T-helper 2 cell treated with Interferon-gamma antibody and Interleukin-4, amounts not matched to agents 5 μg/mL and 100 μg/mL, for 36 hours (primary cell): Measurements from ENCODE around the gene DNAH10.

ENCODE experiments used
- DNase-seq: peaks from one replicate; pipeline ENCODE4 v3.0.0; 2021; ENCODE audit warnings: low spot score
- H3K27ac Mint-ChIP-seq: one replicate; pipeline ENCODE4 v1.8.0; 2021; ENCODE audit warnings: mild to moderate bottlenecking, mixed read lengths
- H3K27me3 Mint-ChIP-seq: one replicate; pipeline ENCODE4 v1.8.0; 2021; ENCODE audit warnings: low read depth, mixed read lengths
- H3K36me3 Mint-ChIP-seq: one replicate; pipeline ENCODE4 v1.8.0; 2021; ENCODE audit warnings: low read depth, mixed read lengths
- H3K4me1 Mint-ChIP-seq: one replicate; pipeline ENCODE4 v1.8.0; 2021; ENCODE audit warnings: low read depth, mixed read lengths
- H3K4me3 Mint-ChIP-seq: one replicate; pipeline ENCODE4 v1.8.0; 2022; ENCODE audit warnings: mild to moderate bottlenecking, moderate library complexity, mixed read lengths
- H3K9me3 Mint-ChIP-seq: one replicate; pipeline ENCODE4 v1.8.0; 2021; ENCODE audit warnings: mixed read lengths

The DNAH10 gene

GRCh38 chr12:123849517-123849916 is 87.4 kb downstream of the DNAH10 start:
- Mint-ChIP-seq H3K36me3 (no peaks in the 10 kb centered on the region), H3K4me1 (no peaks in the 10 kb centered on the region), H3K4me3 (no peak overlapping the region), H3K9me3 (no peaks in the 10 kb centered on the region), H3K27me3 (peaks cover 6% of the 10 kb centered on the region), H3K27ac (no peak overlapping the region)
- no peak for DNase-seq

- Mint-ChIP-seq H3K36me3 (no peaks in the 10 kb centered on the region), H3K4me3 (no peak overlapping the region), H3K27me3 (peaks cover 8% of the 10 kb centered on the region), H3K9me3 (no peaks in the 10 kb centered on the region), H3K27ac (no peak overlapping the region), H3K4me1 (no peaks in the 10 kb centered on the region)
- DNase-seq = no peak
Observed at GRCh38 chr12:123850246-123851134, 88.4 kb downstream of the DNAH10 start.

GRCh38 chr12:123853396-123854070 is 91.4 kb downstream of the DNAH10 start:
- Mint-ChIP-seq H3K27ac (no peak overlapping the region), H3K4me3 (no peak overlapping the region), H3K9me3 (no peaks in the 10 kb centered on the region), H3K36me3 (no peaks in the 10 kb centered on the region), H3K27me3 (peaks cover 8% of the 10 kb centered on the region), H3K4me1 (no peaks in the 10 kb centered on the region)
- DNase-seq = no peak

DNA sequence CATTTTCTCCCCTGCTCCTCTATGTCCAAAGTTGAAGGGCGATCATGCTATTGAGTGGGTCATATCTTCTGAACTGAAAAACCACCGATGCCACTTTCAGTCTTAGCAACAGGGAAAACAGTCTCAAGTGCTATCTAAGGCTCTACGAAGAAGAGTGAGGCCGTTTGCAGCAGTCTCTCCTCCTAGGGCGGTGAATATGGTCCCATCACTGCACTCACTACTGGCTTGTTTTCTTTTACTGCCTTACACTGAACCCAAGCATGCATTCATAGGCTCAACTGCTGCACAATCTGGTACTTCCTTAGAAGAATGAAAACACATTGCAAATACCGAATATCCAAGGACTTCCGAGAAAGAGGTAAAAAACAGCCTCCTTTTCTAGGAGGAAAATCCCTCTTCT is 92.1 kb downstream of the DNAH10 start:
- DNase-seq = no peak
- H3K4me3 Mint-ChIP-seq = no peak overlapping the region
- H3K9me3 Mint-ChIP-seq = no peaks in the 10 kb centered on the region
- H3K4me1 Mint-ChIP-seq = no peaks in the 10 kb centered on the region
- no peaks in the 10 kb centered on the region for H3K36me3 Mint-ChIP-seq
- peaks cover 8% of the 10 kb centered on the region for H3K27me3 Mint-ChIP-seq
- H3K27ac Mint-ChIP-seq = no peak overlapping the region

DNA sequence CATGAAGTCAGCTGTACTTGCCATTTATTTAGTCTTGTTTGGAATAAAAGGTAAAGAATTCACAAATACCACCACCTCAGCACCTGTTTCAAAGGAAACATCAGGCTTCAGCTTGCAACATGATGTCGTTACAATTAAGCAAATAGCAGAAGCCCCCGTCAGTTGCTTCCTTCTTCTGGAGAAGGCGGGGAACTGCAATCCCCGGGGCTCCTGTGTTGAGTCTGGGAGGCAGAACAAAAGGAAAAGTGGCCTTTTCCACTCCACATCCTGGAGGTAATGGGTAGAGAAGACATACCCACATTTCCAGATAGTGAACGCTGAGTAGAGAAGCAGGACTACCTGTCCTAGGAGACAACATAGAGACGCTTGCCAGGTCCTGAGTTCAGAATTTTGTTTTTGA is 92.8 kb downstream of the DNAH10 start:
- Mint-ChIP-seq H3K27me3 (peaks cover 8% of the 10 kb centered on the region), H3K27ac (no peak overlapping the region), H3K9me3 (no peaks in the 10 kb centered on the region), H3K36me3 (no peaks in the 10 kb centered on the region), H3K4me1 (no peaks in the 10 kb centered on the region), H3K4me3 (no peak overlapping the region)
- no peak for DNase-seq

GRCh38 chr12:123856681-123857080 is 94.6 kb downstream of the DNAH10 start:
- H3K27me3 Mint-ChIP-seq = peaks cover 8% of the 10 kb centered on the region
- H3K4me1 Mint-ChIP-seq = no peaks in the 10 kb centered on the region
- no peaks in the 10 kb centered on the region for H3K9me3 Mint-ChIP-seq
- no peak overlapping the region for H3K27ac Mint-ChIP-seq
- no peak overlapping the region for H3K4me3 Mint-ChIP-seq
- no peak for DNase-seq
- no peaks in the 10 kb centered on the region for H3K36me3 Mint-ChIP-seq

DNA sequence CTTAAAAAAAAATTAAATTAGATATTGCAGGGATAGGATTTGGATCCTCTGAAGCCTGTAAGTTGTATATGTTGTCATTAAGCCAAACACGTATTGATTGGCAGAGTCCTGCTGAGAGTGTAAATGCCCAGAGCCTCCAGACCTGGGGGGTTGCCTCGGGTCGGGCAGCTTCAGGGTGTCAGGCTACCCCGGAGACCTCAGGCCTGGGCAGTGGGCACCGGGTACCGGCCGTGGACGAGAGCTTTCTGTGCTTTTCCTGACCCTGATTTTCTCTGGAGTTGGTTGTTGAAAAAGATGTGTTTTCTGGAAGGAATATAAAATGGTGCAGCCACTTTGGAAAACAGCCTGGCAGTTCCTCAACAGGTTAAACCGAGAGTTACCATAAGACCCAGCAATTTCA is 96.1 kb downstream of the DNAH10 start:
- no peak for DNase-seq
- Mint-ChIP-seq H3K36me3 (no peaks in the 10 kb centered on the region), H3K27ac (no peak overlapping the region), H3K4me3 (no peak overlapping the region), H3K27me3 (peaks cover 4% of the 10 kb centered on the region), H3K4me1 (no peaks in the 10 kb centered on the region), H3K9me3 (no peaks in the 10 kb centered on the region)

DNA sequence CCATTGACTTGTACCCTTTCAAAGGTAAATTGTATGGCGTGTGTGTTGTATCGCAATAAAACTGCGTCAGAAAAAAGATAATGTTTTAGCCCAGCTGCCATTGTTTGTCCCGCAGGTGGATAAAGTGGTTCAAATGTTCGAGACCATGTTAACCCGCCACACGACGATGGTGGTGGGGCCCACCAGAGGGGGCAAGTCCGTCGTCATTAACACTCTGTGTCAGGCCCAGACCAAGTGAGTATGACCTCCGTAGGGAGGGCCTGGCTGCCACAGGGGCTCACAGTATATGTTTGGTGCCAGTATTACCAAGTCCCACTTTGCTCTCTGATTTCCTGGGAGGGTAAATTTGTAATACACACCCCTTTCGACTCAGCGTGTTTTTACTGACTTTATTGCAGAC is 96.9 kb downstream of the DNAH10 start:
- Mint-ChIP-seq H3K9me3 (no peaks in the 10 kb centered on the region), H3K4me3 (no peak overlapping the region), H3K27me3 (peaks cover 4% of the 10 kb centered on the region), H3K36me3 (no peaks in the 10 kb centered on the region), H3K27ac (no peak overlapping the region), H3K4me1 (no peaks in the 10 kb centered on the region)
- DNase-seq = no peak

DNA sequence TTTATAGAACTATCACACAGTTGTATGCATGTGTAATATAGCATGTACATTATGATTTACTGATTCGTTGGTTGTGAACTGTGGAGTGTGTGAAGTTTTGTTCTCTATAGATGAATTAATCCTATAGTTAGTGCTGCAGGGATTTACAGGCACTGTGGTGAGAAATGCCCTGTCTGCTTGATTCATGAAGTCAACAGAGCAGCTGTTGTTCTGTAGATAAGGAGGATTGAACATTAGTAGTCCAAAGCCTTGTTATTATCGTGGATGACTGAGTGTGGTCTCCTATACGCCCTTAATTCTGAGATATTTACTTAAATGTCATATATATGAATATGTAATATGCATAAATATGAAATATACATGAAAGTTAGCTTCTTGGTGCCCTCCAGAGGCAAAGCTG is 98.3 kb downstream of the DNAH10 start:
- no peaks in the 10 kb centered on the region for H3K27me3 Mint-ChIP-seq
- no peaks in the 10 kb centered on the region for H3K4me1 Mint-ChIP-seq
- no peak overlapping the region for H3K27ac Mint-ChIP-seq
- H3K9me3 Mint-ChIP-seq = no peaks in the 10 kb centered on the region
- no peaks in the 10 kb centered on the region for H3K36me3 Mint-ChIP-seq
- no peak for DNase-seq
- H3K4me3 Mint-ChIP-seq = no peak overlapping the region

- no peaks in the 10 kb centered on the region for H3K27me3 Mint-ChIP-seq
- no peaks in the 10 kb centered on the region for H3K4me1 Mint-ChIP-seq
- DNase-seq = no peak
- H3K4me3 Mint-ChIP-seq = no peak overlapping the region
- no peaks in the 10 kb centered on the region for H3K9me3 Mint-ChIP-seq
- H3K36me3 Mint-ChIP-seq = no peaks in the 10 kb centered on the region
- H3K27ac Mint-ChIP-seq = no peak overlapping the region
Observed at GRCh38 chr12:123861392-123861791, 99.3 kb downstream of the DNAH10 start.

DNA sequence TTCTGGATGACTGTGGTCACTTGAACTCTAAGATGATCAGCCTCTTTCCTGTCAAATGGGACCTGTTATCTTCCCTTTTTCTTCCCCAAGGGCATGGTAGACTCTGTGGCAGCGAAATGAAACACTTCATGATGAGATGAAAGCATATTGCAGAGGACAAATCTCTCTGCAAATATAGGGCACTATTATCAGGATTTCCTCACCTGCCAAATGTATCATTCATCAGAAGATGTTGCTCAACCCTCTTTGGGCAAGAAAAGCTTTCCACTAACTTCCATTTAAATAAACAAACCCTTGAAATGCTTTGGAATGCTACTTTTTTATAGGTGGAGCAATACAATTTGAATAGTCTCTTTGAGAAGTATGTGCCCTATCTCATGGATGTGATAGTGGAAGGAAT is 105.0 kb downstream of the DNAH10 start:
- H3K36me3 Mint-ChIP-seq = no peaks in the 10 kb centered on the region
- H3K4me1 Mint-ChIP-seq = no peaks in the 10 kb centered on the region
- DNase-seq = no peak
- H3K27ac Mint-ChIP-seq = no peak overlapping the region
- H3K9me3 Mint-ChIP-seq = no peaks in the 10 kb centered on the region
- peaks cover 2% of the 10 kb centered on the region for H3K27me3 Mint-ChIP-seq
- no peak overlapping the region for H3K4me3 Mint-ChIP-seq

DNA sequence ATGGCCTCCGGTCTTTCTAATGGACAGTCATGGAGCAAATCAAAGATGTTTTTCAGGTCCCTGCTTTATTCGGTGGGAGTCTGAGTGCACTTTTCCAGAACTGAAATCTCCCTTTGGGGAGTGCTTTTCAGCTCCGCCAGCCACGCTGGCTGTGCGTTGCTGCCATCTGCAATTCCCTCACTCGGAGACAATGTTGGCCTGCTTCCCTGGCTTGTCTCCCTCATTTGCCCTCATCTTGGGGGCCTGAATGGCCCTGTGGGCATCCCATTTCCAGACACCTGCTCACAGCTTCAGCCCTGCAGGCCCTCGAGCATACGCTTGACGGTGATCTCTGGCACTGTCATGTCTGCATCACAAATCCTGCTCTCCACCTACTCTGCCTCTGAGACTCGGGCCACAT is 106.7 kb downstream of the DNAH10 start:
- H3K27ac Mint-ChIP-seq = no peak overlapping the region
- no peaks in the 10 kb centered on the region for H3K9me3 Mint-ChIP-seq
- DNase-seq = no peak
- no peaks in the 10 kb centered on the region for H3K36me3 Mint-ChIP-seq
- peaks cover 2% of the 10 kb centered on the region for H3K27me3 Mint-ChIP-seq
- no peaks in the 10 kb centered on the region for H3K4me1 Mint-ChIP-seq
- H3K4me3 Mint-ChIP-seq = no peak overlapping the region

GRCh38 chr12:123873793-123874192 is 111.7 kb downstream of the DNAH10 start:
- Mint-ChIP-seq H3K4me3 (no peak overlapping the region), H3K36me3 (no peaks in the 10 kb centered on the region), H3K4me1 (no peaks in the 10 kb centered on the region), H3K9me3 (no peaks in the 10 kb centered on the region), H3K27me3 (peaks cover 2% of the 10 kb centered on the region), H3K27ac (no peak overlapping the region)
- no peak for DNase-seq

DNA sequence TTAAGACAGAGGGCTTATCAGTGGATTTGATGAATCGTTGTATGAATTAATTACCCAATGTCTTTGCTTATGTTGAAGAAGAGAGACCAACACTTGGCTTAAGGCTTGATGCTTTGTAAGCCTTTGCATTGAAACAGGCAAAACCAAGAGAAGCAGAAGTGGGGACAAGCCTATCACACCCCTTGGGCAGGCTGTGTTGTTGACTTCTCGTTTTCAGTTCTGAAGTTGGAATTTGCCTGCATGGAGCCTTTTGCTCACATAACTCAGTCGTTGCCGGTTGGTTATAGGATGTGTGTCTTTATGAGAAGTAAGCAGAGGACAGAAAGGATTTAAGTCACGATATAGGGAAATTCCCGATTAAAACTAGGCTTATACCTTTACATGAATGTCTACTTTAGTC is 115.9 kb downstream of the DNAH10 start:
- Mint-ChIP-seq H3K9me3 (no peaks in the 10 kb centered on the region), H3K4me1 (no peaks in the 10 kb centered on the region), H3K36me3 (no peaks in the 10 kb centered on the region), H3K27me3 (no peaks in the 10 kb centered on the region), H3K27ac (no peak overlapping the region), H3K4me3 (no peak overlapping the region)
- DNase-seq = no peak
